ENCODE results near the gene MORN5.

The MORN5 gene

GRCh38 chr9:122217640-122218039 lies 57.9 kb downstream of the MORN5 start:
- peak; percentile 7 for DNase-seq

- no peak for DNase-seq
Measured at GRCh38 chr9:122218071-122218934, 58.6 kb downstream of the MORN5 start.

- no peak for DNase-seq
Measured at GRCh38 chr9:122218935-122219855, 59.5 kb downstream of the MORN5 start.

- no peak for DNase-seq
Measured at GRCh38 chr9:122219856-122220672, 60.4 kb downstream of the MORN5 start.

- no peak for DNase-seq
Measured at GRCh38 chr9:122220673-122221182, 61.0 kb downstream of the MORN5 start.

- DNase-seq = no peak
Measured at GRCh38 chr9:122221183-122221811, 61.6 kb downstream of the MORN5 start.

- DNase-seq = no peak
Measured at GRCh38 chr9:122222791-122223190, 63.1 kb downstream of the MORN5 start.

- no peak for DNase-seq
Measured at GRCh38 chr9:122223435-122223834, 63.7 kb downstream of the MORN5 start.

- DNase-seq = no peak
Measured at GRCh38 chr9:122225312-122226141, 65.8 kb downstream of the MORN5 start.

- DNase-seq = no peak
Measured at GRCh38 chr9:122226142-122226757, 66.5 kb downstream of the MORN5 start.

GRCh38 chr9:122226758-122227574 lies 67.3 kb downstream of the MORN5 start:
- no peak for DNase-seq

- no peak for DNase-seq
Measured at GRCh38 chr9:122227575-122227900, 67.8 kb downstream of the MORN5 start.

GRCh38 chr9:122228191-122228567 lies 68.5 kb downstream of the MORN5 start:
- no peak for DNase-seq

- DNase-seq = no peak
Measured at GRCh38 chr9:122228568-122229484, 69.1 kb downstream of the MORN5 start, which contains the start of gene LHX6. LHX6 (minus strand) TSS chr9:122228957; CDS start chr9:122228740, 217 bp downstream.

- DNase-seq = no peak
Measured at GRCh38 chr9:122229485-122229837, 69.8 kb downstream of the MORN5 start.

GRCh38 chr9:122232796-122233306 lies 73.1 kb downstream of the MORN5 start:
- DNase-seq = no peak

GRCh38 chr9:122234022-122234748 lies 74.5 kb downstream of the MORN5 start:
- DNase-seq = no peak

- DNase-seq = no peak
Measured at GRCh38 chr9:122236681-122237080, 77.0 kb downstream of the MORN5 start.
